Fibroblast of lung (primary cell): ENCODE results near the gene PANX2. TPM values are rescaled to one million over a fixed set of nuclear protein-coding genes. Genes with fewer than 3 reads are reported as not detected.

Source experiments
- DNase-seq, 2 donors: peaks; one replicate each; pipeline versions ENCODE4 v3.0.0 to v3.0.0-alpha.2; 2010; ENCODE audit warnings: low read depth in 2 of 2
- H2AFZ ChIP-seq: 2 replicates; pipeline ENCODE4 v1.5.1; 2012; ENCODE audit warnings: low read length, control low read depth, inconsistent platforms
- H3K27ac ChIP-seq: 2 replicates; pipeline ENCODE4 v1.5.1; 2011; ENCODE audit warnings: low read length, control low read depth; ENCODE audit not compliant: insufficient read depth
- H3K27me3 ChIP-seq: 2 replicates; pipeline ENCODE4 v1.5.1; 2011; ENCODE audit warnings: mild to moderate bottlenecking, low read length; ENCODE audit not compliant: control insufficient read depth, insufficient read depth
- H3K36me3 ChIP-seq: 2 replicates; pipeline ENCODE4 v1.5.1; 2011; ENCODE audit warnings: low read length; ENCODE audit not compliant: control insufficient read depth, insufficient read depth
- H3K4me1 ChIP-seq: 2 replicates; pipeline ENCODE4 v1.5.1; 2011; ENCODE audit warnings: low read length; ENCODE audit not compliant: control insufficient read depth, insufficient read depth; ENCODE audit errors: extremely low read depth
- H3K4me2 ChIP-seq: 2 replicates; pipeline ENCODE4 v1.5.1; 2011; ENCODE audit warnings: low read length, control low read depth; ENCODE audit not compliant: insufficient read depth; ENCODE audit errors: extremely low read depth
- H3K4me3 ChIP-seq, 4 experiments: fragments of 200-600 bp in 1 of 4; sonication (generic) in 1 of 4; replicated peaks in 1 of 4; 2 replicates each; pipeline ENCODE4 v1.5.1; 2011 to 2016; ENCODE audit warnings: low read length in 4 of 4, low read depth in 3 of 4, mild to moderate bottlenecking in 3 of 4, control low read depth in 2 of 4, inconsistent platforms in 1 of 4, mixed read lengths in 1 of 4; ENCODE audit not compliant: insufficient read depth in 1 of 4; ENCODE audit errors: control extremely low read depth in 1 of 4
- H3K79me2 ChIP-seq: 2 replicates; pipeline ENCODE4 v1.5.1; 2012; ENCODE audit warnings: mild to moderate bottlenecking, low read length, inconsistent platforms; ENCODE audit not compliant: control insufficient read depth, insufficient read depth
- H3K9ac ChIP-seq: 2 replicates; pipeline ENCODE4 v1.5.1; 2011; ENCODE audit warnings: mild to moderate bottlenecking, low read length, control low read depth; ENCODE audit not compliant: insufficient read depth
- H3K9me3 ChIP-seq: 2 replicates; pipeline ENCODE4 v1.5.1; 2012; ENCODE audit warnings: low read depth, low read length; ENCODE audit not compliant: control insufficient read depth, insufficient read depth
- H4K20me1 ChIP-seq: 2 replicates; pipeline ENCODE4 v1.5.1; 2011; ENCODE audit warnings: low read length; ENCODE audit not compliant: control insufficient read depth, insufficient read depth; ENCODE audit errors: extremely low read depth
- EZH2 ChIP-seq: IDR thresholded peaks from 2 replicates; pipeline ENCODE4 v1.5.1; 2012; ENCODE audit warnings: low read length, control low read depth, mild to moderate bottlenecking; ENCODE audit errors: missing control alignments
- polyA plus RNA-seq, 2 donors: library from polyadenylated mRNA; depleted of rRNA in 1 of 2; stranded (reverse) in 1 of 2; unstranded in 1 of 2; fragments of >200 nt; gene quantifications; 2 replicates each; pipeline ENCODE4 v1.2.1, GENCODE V29; 2011 to 2012; ENCODE audit warnings: missing spikeins in 1 of 2
- total RNA-seq: library from RNA; depleted of rRNA; stranded (reverse); fragments of >200 nt; gene quantifications from 2 replicates; pipeline ENCODE4 v1.2.1, GENCODE V29; 2014
- TF ChIP-seq, protein P1 (sequence below), 2 donors: IDR thresholded peaks in 1 of 2; conservative IDR thresholded peaks in 1 of 2; 1 replicate in 1 of 2; 2 replicates in 1 of 2; pipeline ENCODE4 v1.5.1; 2011 to 2012; ENCODE audit warnings: low read length in 2 of 2, control low read depth in 1 of 2, inconsistent platforms in 1 of 2, low read depth in 1 of 2, mild to moderate bottlenecking in 1 of 2

PANX2 gene
- total and polyA plus RNA-seq, 2 donors (not counting 1 experiment from before 2014, with no cell fraction given), result 0.17 to 0.45 TPM

DNA sequence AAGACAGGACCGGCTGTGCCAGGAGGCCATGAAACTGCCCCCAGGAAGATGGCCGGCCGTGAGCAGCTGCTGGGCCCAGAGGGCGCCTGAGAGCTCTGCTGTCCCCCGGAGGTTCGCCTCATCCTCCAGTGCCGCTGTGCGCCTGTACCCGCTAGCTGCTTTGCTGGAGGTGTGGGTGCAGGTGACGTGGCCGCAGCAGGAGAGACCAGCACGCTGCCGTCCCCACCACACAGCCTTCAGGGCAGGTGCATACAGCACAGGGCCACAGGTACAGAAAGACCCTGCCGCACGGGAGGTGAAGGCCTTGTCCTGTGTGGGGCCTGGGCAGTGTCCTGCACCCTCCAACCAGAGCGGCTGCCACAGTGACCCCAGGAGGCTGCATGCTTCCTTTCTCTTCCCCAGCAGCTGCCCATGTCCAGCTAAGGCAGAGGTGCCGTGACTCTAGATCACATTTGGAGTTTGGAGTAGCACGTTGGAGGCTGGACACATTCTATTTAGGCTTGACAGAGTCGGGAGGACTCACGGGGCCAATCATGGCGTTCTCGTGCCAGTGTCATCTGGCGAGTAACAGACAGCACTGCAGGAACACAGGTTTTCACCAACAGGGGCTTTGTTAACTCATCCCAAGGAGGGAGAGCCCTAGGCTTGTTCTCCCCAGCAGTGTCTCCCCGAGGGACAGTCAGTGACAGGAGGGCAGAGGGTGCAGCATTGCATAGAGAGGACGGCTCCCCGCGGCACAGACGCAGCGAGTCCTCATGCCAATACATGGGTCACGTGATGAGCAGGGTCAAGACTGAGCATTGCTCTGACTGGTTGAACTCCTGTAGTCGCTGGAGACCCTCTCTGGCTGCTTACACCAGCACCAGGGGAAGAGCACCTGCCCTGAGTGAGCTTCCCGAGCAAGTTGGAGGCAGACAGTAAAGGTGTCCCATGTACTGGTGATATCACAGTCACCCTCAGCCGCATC, 18.7 kb upstream of the PANX2 start:
- TF ChIP-seq EZH2, result no peak
- TF ChIP-seq, protein P1, sequence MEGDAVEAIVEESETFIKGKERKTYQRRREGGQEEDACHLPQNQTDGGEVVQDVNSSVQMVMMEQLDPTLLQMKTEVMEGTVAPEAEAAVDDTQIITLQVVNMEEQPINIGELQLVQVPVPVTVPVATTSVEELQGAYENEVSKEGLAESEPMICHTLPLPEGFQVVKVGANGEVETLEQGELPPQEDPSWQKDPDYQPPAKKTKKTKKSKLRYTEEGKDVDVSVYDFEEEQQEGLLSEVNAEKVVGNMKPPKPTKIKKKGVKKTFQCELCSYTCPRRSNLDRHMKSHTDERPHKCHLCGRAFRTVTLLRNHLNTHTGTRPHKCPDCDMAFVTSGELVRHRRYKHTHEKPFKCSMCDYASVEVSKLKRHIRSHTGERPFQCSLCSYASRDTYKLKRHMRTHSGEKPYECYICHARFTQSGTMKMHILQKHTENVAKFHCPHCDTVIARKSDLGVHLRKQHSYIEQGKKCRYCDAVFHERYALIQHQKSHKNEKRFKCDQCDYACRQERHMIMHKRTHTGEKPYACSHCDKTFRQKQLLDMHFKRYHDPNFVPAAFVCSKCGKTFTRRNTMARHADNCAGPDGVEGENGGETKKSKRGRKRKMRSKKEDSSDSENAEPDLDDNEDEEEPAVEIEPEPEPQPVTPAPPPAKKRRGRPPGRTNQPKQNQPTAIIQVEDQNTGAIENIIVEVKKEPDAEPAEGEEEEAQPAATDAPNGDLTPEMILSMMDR (conservative IDR thresholded peaks at IDR 0.05 in 1 of 2, IDR thresholded peaks at IDR 0.05 in 1 of 2; ENCODE audit: low read depth in 1 of 2, low read length in 2 of 2), result no peak
- Histone ChIP-seq H3K4me2 (no peak overlapping the region), H2AFZ (no peak overlapping the region), H4K20me1 (no peaks in the 10 kb centered on the region), H3K79me2 (no peaks in the 10 kb centered on the region), H3K36me3 (no peaks in the 10 kb centered on the region), H3K27ac (no peak overlapping the region), H3K9me3 (no peaks in the 10 kb centered on the region), H3K4me1 (no peaks in the 10 kb centered on the region), H3K4me3 (no peak overlapping the region), H3K9ac (no peak overlapping the region), H3K27me3 (no peaks in the 10 kb centered on the region)
- DNase-seq, result no peak

DNA sequence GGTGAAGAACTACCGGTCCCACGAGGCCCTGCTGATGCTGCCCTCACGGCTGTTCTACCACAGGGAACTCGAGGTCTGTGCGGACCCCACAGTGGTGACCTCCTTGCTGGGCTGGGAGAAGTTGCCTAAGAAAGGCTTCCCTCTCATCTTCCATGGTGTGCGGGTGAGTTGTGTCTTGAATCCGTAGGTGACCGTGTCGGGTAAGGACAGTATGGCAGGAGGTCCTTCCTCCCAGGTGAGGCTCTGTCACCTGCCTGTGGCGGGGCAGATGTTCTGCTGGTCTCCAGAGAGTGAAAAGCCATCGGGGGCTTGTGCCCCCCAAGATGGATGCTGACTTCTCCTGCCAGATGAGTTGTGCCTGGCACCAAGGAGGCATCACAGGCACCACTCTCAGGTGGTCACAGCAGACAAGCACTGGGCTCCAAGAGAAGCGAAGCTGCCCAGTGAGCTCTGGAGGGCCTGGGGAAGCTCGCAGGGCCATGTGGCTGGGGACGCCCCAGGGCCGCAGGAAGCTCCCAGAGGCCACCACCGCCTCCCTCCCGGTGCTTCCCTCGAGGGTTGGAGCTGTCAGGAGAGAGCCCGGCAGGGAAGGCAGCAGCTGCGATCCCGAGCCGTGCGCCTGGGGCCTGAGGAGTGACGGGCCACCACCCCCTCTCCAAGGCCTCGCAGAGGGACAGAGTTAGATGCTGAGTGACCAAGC, 17.3 kb upstream of the PANX2 start:
- H2AFZ ChIP-seq, result no peak overlapping the region
- DNase-seq, result no peak

DNA sequence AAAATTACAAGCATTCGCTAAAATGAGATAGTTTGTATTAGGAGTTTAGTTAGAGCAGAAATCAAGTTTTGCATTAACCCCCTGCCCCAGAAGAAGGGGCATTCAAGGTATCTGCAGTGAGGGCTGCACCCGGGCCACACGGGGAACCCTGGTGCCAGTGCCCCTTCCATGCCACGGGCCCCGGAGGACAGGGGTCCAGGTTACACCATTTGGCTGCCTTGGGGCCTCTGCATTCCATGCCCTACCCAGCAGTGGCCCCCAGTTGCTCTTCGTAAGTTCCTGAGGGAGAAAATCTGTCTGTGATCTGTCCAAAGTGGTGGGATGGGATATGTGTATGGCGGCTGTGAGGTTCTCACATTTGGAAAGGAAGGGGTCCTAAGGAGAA, 16.8 kb upstream of the PANX2 start:
- no peaks in the 10 kb centered on the region for H3K27me3 ChIP-seq
- H3K4me1 ChIP-seq, result no peaks in the 10 kb centered on the region
- H3K4me2 ChIP-seq, result no peak overlapping the region
- no peak overlapping the region for H3K4me3 ChIP-seq
- no peak overlapping the region for H2AFZ ChIP-seq
- no peaks in the 10 kb centered on the region for H3K79me2 ChIP-seq
- TF ChIP-seq EZH2, result no peak
- TF ChIP-seq, protein P1 (conservative IDR thresholded peaks at IDR 0.05 in 1 of 2, IDR thresholded peaks at IDR 0.05 in 1 of 2; ENCODE audit: low read depth in 1 of 2, low read length in 2 of 2), result no peak
- no peaks in the 10 kb centered on the region for H3K36me3 ChIP-seq
- no peak overlapping the region for H3K27ac ChIP-seq
- no peaks in the 10 kb centered on the region for H3K9me3 ChIP-seq
- DNase-seq, result no peak
- no peak overlapping the region for H3K9ac ChIP-seq
- no peaks in the 10 kb centered on the region for H4K20me1 ChIP-seq

More for the DNA sequence above, 17.3 kb upstream of the PANX2 start:
- Histone ChIP-seq H4K20me1 (no peaks in the 10 kb centered on the region), H3K9me3 (no peaks in the 10 kb centered on the region), H3K4me1 (no peaks in the 10 kb centered on the region), H3K4me3 (no peak overlapping the region), H3K36me3 (no peaks in the 10 kb centered on the region), H3K27me3 (no peaks in the 10 kb centered on the region), H3K27ac (no peak overlapping the region), H3K4me2 (no peak overlapping the region), H3K9ac (no peak overlapping the region), H3K79me2 (no peaks in the 10 kb centered on the region)
- TF ChIP-seq, protein P1 (conservative IDR thresholded peaks at IDR 0.05 in 1 of 2, IDR thresholded peaks at IDR 0.05 in 1 of 2; ENCODE audit: low read depth in 1 of 2, low read length in 2 of 2), result no peak
